HepG2 (cell line): Measurements from ENCODE around the gene DNLZ. TPM values are rescaled to one million over a fixed set of nuclear protein-coding genes. Genes with fewer than 3 reads are reported as not detected.

Source experiments
- DNMT1 ChIP-seq: sonication (generic); formaldehyde crosslinking; IDR thresholded peaks from 2 replicates; pipeline ENCODE4 v1.5.1; 2020; ENCODE audit warnings: mild to moderate bottlenecking, missing genetic modification reagents
- HCFC1 ChIP-seq: fragments of 150-350 bp; IDR thresholded peaks from 2 replicates; pipeline ENCODE4 v1.6.1; 2014; ENCODE audit warnings: low read depth, low read length
- HNRNPK ChIP-seq: fragments of 200-400 bp; formaldehyde crosslinking; IDR thresholded peaks from 2 replicates; pipeline ENCODE4 v1.6.1; 2018; ENCODE audit warnings: low read length, low read depth, moderate library complexity, mild to moderate bottlenecking; ENCODE audit not compliant: poor library complexity, severe bottlenecking
- JUNB ChIP-seq: sonication (generic); formaldehyde crosslinking; IDR thresholded peaks from 2 replicates; pipeline ENCODE4 v1.8.0; 2022; ENCODE audit warnings: missing genetic modification reagents, mild to moderate bottlenecking, borderline replicate concordance
- MAFF ChIP-seq: IDR thresholded peaks from 2 replicates; pipeline ENCODE4 v1.6.1; 2011; ENCODE audit warnings: low read depth, low read length, improper control_type of control experiment
- MBD4 ChIP-seq: IDR thresholded peaks from 2 replicates; pipeline ENCODE4 v1.6.1; 2012; ENCODE audit warnings: low read length, inconsistent platforms, borderline replicate concordance
- NCOA1 ChIP-seq: sonication (generic); formaldehyde crosslinking; IDR thresholded peaks from 2 replicates; pipeline ENCODE4 v1.9.0; 2021; ENCODE audit warnings: missing genetic modification reagents
- PCBP1 ChIP-seq: fragments of 200-400 bp; formaldehyde crosslinking; IDR thresholded peaks from 2 replicates; pipeline ENCODE4 v1.6.1; 2017; ENCODE audit warnings: mild to moderate bottlenecking, low read depth, low read length, borderline replicate concordance
- POGK ChIP-seq: sonication (generic); formaldehyde crosslinking; conservative IDR thresholded peaks from 2 replicates; pipeline ENCODE4 v1.8.0; 2022; ENCODE audit warnings: mild to moderate bottlenecking, moderate library complexity, missing genetic modification reagents
- RFX5 ChIP-seq: IDR thresholded peaks from 2 replicates; pipeline ENCODE4 v1.6.1; 2011; ENCODE audit warnings: low read depth, low read length, improper control_type of control experiment
- SMARCC2 ChIP-seq: fragments of 450-650 bp; IDR thresholded peaks from 2 replicates; pipeline ENCODE4 v1.6.1; 2017; ENCODE audit warnings: antibody characterized with exemption, mild to moderate bottlenecking
- TAF1 ChIP-seq: sonication (generic); formaldehyde crosslinking; IDR thresholded peaks from 2 replicates; pipeline ENCODE4 v1.4.0; 2020; ENCODE audit warnings: missing genetic modification reagents
- ZBTB14 ChIP-seq: sonication (generic); formaldehyde crosslinking; IDR thresholded peaks from 2 replicates; pipeline ENCODE4 v1.4.0; 2020; ENCODE audit warnings: missing genetic modification reagents
- ZNF124 ChIP-seq: sonication (generic); formaldehyde crosslinking; IDR thresholded peaks from 2 replicates; pipeline ENCODE4 v1.4.0; 2020; ENCODE audit warnings: missing genetic modification reagents
- ZNF430 ChIP-seq: sonication (generic); formaldehyde crosslinking; IDR thresholded peaks from 2 replicates; pipeline ENCODE4 v1.9.0; 2021; ENCODE audit warnings: mild to moderate bottlenecking, missing genetic modification reagents
- ZNF558 ChIP-seq: sonication (generic); formaldehyde crosslinking; IDR thresholded peaks from 2 replicates; pipeline ENCODE4 v1.9.0; 2022; ENCODE audit warnings: mild to moderate bottlenecking, missing genetic modification reagents, borderline replicate concordance
- ZNF674 ChIP-seq: sonication (generic); formaldehyde crosslinking; IDR thresholded peaks from 2 replicates; pipeline ENCODE4 v1.5.0; 2020; ENCODE audit warnings: low read depth, mild to moderate bottlenecking, missing genetic modification reagents
- ZNF749 ChIP-seq: sonication (generic); formaldehyde crosslinking; IDR thresholded peaks from 2 replicates; pipeline ENCODE4 v1.8.0; 2022; ENCODE audit warnings: mild to moderate bottlenecking, missing genetic modification reagents, moderate library complexity, borderline replicate concordance
- ZNF75D ChIP-seq: sonication (generic); formaldehyde crosslinking; IDR thresholded peaks from 2 replicates; pipeline ENCODE4 v1.8.1; 2023; ENCODE audit warnings: missing genetic modification reagents, mild to moderate bottlenecking, borderline replicate concordance
- ZNF777 ChIP-seq: sonication (generic); formaldehyde crosslinking; IDR thresholded peaks from 2 replicates; pipeline ENCODE4 v1.4.0; 2020; ENCODE audit warnings: missing genetic modification reagents
- polyA plus RNA-seq, 8 experiments: library from polyadenylated mRNA; depleted of rRNA in 3 of 8; stranded (reverse) in 7 of 8; unstranded in 1 of 8; fragments of >200 nt; fragmentation: Illumina TruSeq in 4 of 8; extraction: Trizol in 4 of 8; gene quantifications; 2 replicates each; pipeline versions ENCODE4 v1.2.1 to v1.2.3, GENCODE V29; 2011 to 2016; ENCODE audit warnings: low read depth in 4 of 8, missing spikeins in 1 of 8, mixed read lengths in 1 of 8; ENCODE audit not compliant: insufficient read depth in 1 of 8
- total RNA-seq, 5 experiments: library from RNA; depleted of rRNA; stranded (reverse); fragments of >200 nt; fragmentation: Illumina TruSeq; extraction: Trizol; gene quantifications; 2 replicates each; pipeline ENCODE4 v1.2.3, GENCODE V29; 2016; ENCODE audit warnings: low read depth in 1 of 5
- TF ChIP-seq, protein P1 (sequence below): sonication (generic); formaldehyde crosslinking; IDR thresholded peaks from 2 replicates; pipeline ENCODE4 v1.8.0; 2022; ENCODE audit warnings: low read depth, missing genetic modification reagents
- TF ChIP-seq, protein P2 (sequence below): sonication (generic); formaldehyde crosslinking; IDR thresholded peaks from 2 replicates; pipeline ENCODE4 v1.5.1; 2020; ENCODE audit warnings: missing genetic modification reagents, mild to moderate bottlenecking, borderline replicate concordance
- TF ChIP-seq, protein P3 (sequence below): IDR thresholded peaks from 2 replicates; pipeline ENCODE4 v1.6.1; 2016; ENCODE audit warnings: mild to moderate bottlenecking, missing biosample characterization, missing genetic modification reagents

Gene DNLZ
- total and polyA plus RNA-seq, 2 of the 13 experiments (the other 11 are each of a cell fraction or from before 2014, with no cell fraction given), result 3.4 to 8.0 TPM

- TF ChIP-seq, protein P1, sequence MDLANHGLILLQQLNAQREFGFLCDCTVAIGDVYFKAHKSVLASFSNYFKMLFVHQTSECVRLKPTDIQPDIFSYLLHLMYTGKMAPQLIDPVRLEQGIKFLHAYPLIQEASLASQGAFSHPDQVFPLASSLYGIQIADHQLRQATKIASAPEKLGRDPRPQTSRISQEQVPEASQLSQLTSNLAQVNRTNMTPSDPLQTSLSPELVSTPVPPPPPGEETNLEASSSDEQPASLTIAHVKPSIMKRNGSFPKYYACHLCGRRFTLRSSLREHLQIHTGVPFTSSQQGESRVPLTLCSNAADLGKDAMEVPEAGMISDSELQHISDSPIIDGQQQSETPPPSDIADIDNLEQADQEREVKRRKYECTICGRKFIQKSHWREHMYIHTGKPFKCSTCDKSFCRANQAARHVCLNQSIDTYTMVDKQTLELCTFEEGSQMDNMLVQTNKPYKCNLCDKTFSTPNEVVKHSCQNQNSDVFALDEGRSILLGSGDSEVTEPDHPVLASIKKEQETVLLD (CRISPR knock-in tag), result peak; percentile 95
- no peak for TF ChIP-seq NCOA1 (CRISPR knock-in tag)
- peak; percentile 84 for TF ChIP-seq ZNF777
- TF ChIP-seq, protein P2, sequence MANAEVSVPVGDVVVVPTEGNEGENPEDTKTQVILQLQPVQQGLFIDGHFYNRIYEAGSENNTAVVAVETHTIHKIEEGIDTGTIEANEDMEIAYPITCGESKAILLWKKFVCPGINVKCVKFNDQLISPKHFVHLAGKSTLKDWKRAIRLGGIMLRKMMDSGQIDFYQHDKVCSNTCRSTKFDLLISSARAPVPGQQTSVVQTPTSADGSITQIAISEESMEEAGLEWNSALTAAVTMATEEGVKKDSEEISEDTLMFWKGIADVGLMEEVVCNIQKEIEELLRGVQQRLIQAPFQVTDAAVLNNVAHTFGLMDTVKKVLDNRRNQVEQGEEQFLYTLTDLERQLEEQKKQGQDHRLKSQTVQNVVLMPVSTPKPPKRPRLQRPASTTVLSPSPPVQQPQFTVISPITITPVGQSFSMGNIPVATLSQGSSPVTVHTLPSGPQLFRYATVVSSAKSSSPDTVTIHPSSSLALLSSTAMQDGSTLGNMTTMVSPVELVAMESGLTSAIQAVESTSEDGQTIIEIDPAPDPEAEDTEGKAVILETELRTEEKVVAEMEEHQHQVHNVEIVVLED (CRISPR knock-in tag), result peak; percentile 80; the same call in 1 of the 2 replicates
- TF ChIP-seq TAF1 (CRISPR knock-in tag), result peak; percentile 97
- peak; percentile 79 for TF ChIP-seq ZBTB14 (CRISPR knock-in tag)
- no peak for TF ChIP-seq MAFF
- TF ChIP-seq ZNF749 (CRISPR knock-in tag), result 0 out of 2 replicates have a peak, but pooled peaks have one; percentile 31
- no peak; the same call in 1 of the 2 replicates for TF ChIP-seq DNMT1 (CRISPR knock-in tag)
- no peak for TF ChIP-seq ZNF75D (CRISPR knock-in tag)
- TF ChIP-seq, protein P3, sequence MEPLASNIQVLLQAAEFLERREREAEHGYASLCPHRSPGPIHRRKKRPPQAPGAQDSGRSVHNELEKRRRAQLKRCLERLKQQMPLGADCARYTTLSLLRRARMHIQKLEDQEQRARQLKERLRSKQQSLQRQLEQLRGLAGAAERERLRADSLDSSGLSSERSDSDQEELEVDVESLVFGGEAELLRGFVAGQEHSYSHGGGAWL (CRISPR knock-in tag), result peak; percentile 59; the same call in 1 of the 2 replicates
- no peak for TF ChIP-seq JUNB (CRISPR knock-in tag)
- peak; percentile 92 for TF ChIP-seq POGK
- no peak for TF ChIP-seq MBD4
- no peak; the same call in 1 of the 2 replicates for TF ChIP-seq PCBP1
- TF ChIP-seq ZNF124 (CRISPR knock-in tag), result peak; percentile 38; the same call in 1 of the 2 replicates
- TF ChIP-seq HNRNPK, result peak; percentile 60
- TF ChIP-seq RFX5, result no peak
- TF ChIP-seq HCFC1, result peak; percentile 58; the same call in 1 of the 2 replicates
- TF ChIP-seq ZNF674 (CRISPR knock-in tag), result no peak
- no peak for TF ChIP-seq ZNF430 (CRISPR knock-in tag)
- TF ChIP-seq ZNF558, result 0 out of 2 replicates have a peak, but pooled peaks have one; percentile 22
- TF ChIP-seq SMARCC2, result no peak
These were observed 47.1 kb upstream of the DNLZ start, which contains the start of the genes ENTR1 and PMPCA (continued) for GRCh38 chr9:136410500-136411287.
